Measurements from ENCODE around the gene ARID1B. TPM values are rescaled to one million over a fixed set of nuclear protein-coding genes. Genes with fewer than 3 reads are reported as not detected.

The ARID1B gene
- total RNA-seq, 1 donor from 2014 or later, result 59.3 TPM

DNA sequence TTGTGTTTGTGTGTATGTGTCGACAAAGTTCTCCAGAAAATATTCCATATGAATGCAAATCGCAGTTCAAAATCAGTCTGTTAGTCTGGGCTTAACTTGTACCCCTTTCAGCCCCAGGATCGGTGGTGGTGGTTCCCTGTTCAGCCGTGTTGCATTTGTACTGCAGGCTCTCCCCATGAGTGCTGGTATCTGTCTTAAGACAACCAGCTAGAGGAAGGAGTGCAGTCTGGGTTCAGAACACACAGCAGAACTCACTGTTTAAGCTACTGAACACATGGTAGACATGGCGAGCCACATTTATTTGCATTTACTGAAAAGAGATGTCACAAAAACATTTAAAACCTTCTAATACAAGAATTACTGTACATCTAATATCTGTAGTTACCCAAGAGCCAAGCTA, 192.1 kb downstream of the ARID1B start:
- Mint-ChIP-seq H3K36me3 (ENCODE audit: low read depth) (no peaks in the 10 kb centered on the region), H3K27me3 (ENCODE audit: low read depth) (no peaks in the 10 kb centered on the region), H3K27ac (ENCODE audit: unreplicated experiment) (no peak overlapping the region), H3K9me3 (ENCODE audit: low read depth) (no peaks in the 10 kb centered on the region), H3K4me3 (ENCODE audit: unreplicated experiment) (no peak overlapping the region), H3K4me1 (ENCODE audit: low read depth) (peaks cover 22% of the 10 kb centered on the region)
- no peak for TF ChIP-seq CTCF (IDR thresholded peaks at IDR 0.05)
- no peak for DNase-seq (ENCODE audit: low spot score)

DNA sequence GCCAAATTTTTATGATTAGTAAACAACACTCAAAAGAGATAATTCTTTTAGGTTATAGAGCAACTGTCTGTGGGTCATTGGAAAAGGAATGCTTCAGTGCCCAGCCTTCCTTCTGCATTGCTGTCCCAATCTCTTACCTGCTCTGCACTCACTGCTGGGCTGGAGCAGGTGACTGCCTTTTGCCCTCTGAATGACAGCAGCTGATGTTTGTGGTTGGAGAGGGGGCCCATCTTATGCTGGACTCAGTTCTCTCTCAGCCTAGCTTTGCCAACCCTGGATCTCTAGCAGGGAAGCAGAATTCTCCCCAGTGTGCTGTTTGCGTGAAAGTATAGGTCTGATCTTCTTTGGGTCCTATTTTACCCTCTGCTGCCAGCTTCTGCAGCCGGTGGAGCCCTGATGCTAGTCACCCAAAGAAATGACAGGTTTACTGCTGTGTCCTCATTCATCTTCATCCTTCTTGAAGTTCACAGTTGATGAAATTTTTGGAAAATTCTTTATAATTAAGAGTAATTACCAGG, 193.5 kb downstream of the ARID1B start:
- TF ChIP-seq CTCF (IDR thresholded peaks at IDR 0.05), result no peak
- Mint-ChIP-seq H3K4me1 (ENCODE audit: low read depth) (peaks cover 18% of the 10 kb centered on the region), H3K36me3 (ENCODE audit: low read depth) (no peaks in the 10 kb centered on the region), H3K9me3 (ENCODE audit: low read depth) (no peaks in the 10 kb centered on the region), H3K27me3 (ENCODE audit: low read depth) (no peaks in the 10 kb centered on the region), H3K27ac (ENCODE audit: unreplicated experiment) (no peak overlapping the region), H3K4me3 (ENCODE audit: unreplicated experiment) (no peak overlapping the region)
- no peak for DNase-seq (ENCODE audit: low spot score)

DNA sequence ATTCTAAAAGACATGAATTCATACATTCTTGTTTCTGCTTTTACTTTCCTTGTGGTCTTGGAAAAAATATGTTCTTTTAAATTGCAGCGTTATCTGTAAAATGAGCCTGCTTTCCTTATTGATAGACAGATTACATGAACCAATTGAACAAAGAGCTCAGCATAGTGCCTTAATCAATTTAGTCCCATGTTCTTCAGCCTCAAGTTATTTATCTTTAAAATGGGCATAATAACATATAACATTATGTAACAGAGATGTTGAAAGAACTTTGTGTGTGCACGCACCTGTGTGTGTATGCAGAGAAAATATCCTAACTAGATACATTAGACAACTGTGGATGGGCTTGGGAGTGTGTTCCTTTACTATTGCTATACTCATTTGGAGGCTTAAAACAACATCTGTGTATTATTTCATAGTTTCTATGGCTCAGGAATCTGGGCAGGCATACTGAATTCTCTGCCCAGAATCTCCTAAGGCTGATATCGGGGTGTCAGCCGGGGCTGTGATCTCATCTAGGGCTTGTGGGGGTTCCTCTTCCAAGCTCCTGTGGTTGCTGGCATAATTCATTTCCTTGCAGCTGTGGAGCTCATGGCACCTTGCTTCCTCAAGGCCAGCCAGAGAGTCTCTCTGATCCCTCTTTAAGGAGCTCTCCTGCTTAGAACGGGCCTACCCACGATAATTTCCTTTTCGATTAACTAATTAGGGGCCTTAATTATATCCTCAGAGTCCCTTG, 194.1 kb downstream of the ARID1B start:
- H3K27me3 Mint-ChIP-seq (ENCODE audit: low read depth), result no peaks in the 10 kb centered on the region
- H3K9me3 Mint-ChIP-seq (ENCODE audit: low read depth), result no peaks in the 10 kb centered on the region
- no peak overlapping the region for H3K27ac Mint-ChIP-seq (ENCODE audit: unreplicated experiment)
- no peak for DNase-seq (ENCODE audit: low spot score)
- TF ChIP-seq CTCF (IDR thresholded peaks at IDR 0.05), result no peak
- H3K4me1 Mint-ChIP-seq (ENCODE audit: low read depth), result peaks cover 24% of the 10 kb centered on the region
- H3K4me3 Mint-ChIP-seq (ENCODE audit: unreplicated experiment), result no peak overlapping the region
- no peaks in the 10 kb centered on the region for H3K36me3 Mint-ChIP-seq (ENCODE audit: low read depth)

DNA sequence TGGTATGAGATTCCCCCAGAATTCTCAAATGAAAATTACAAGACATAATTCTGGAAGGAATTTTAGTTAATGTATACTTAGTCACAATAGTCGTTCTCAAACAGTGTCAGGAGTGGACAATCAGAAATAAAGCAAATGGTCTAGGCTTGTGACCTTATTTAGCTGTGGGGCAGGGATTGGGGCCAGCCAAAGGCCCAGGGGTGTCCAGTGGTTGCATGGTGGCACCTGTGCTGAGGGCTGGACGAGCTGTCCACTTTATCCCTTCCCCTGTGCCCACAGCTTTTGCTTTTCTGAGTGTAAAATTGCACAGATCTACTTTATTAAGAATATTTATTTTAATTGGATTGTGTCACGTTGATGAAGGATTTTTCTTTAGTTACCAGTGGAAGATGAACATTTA, 195.0 kb downstream of the ARID1B start:
- Mint-ChIP-seq H3K36me3 (ENCODE audit: low read depth) (no peaks in the 10 kb centered on the region), H3K4me1 (ENCODE audit: low read depth) (peaks cover 33% of the 10 kb centered on the region), H3K27ac (ENCODE audit: unreplicated experiment) (no peak overlapping the region), H3K9me3 (ENCODE audit: low read depth) (no peaks in the 10 kb centered on the region), H3K27me3 (ENCODE audit: low read depth) (no peaks in the 10 kb centered on the region), H3K4me3 (ENCODE audit: unreplicated experiment) (no peak overlapping the region)
- TF ChIP-seq CTCF (IDR thresholded peaks at IDR 0.05), result no peak
- DNase-seq (ENCODE audit: low spot score), result no peak

GRCh38 chr6:156974830-156975261, 197.7 kb downstream of the ARID1B start:
- Mint-ChIP-seq H3K4me3 (ENCODE audit: unreplicated experiment) (no peak overlapping the region), H3K4me1 (ENCODE audit: low read depth) (peaks cover 51% of the 10 kb centered on the region), H3K27me3 (ENCODE audit: low read depth) (no peaks in the 10 kb centered on the region), H3K27ac (ENCODE audit: unreplicated experiment) (no peak overlapping the region), H3K36me3 (ENCODE audit: low read depth) (no peaks in the 10 kb centered on the region), H3K9me3 (ENCODE audit: low read depth) (no peaks in the 10 kb centered on the region)
- TF ChIP-seq CTCF (IDR thresholded peaks at IDR 0.05), result no peak
- DNase-seq (ENCODE audit: low spot score), result no peak

All from chondrocyte (in vitro differentiated cells).